GM12891 (cell line): Measurements from ENCODE around the gene PALD1.

Source experiments
- POLR2AphosphoS5 ChIP-seq: IDR thresholded peaks from 2 replicates; pipeline ENCODE4 v1.6.1; 2011; ENCODE audit warnings: low read depth, low read length, control low read depth
- POU2F2 ChIP-seq: IDR thresholded peaks from 2 replicates; pipeline ENCODE4 v1.6.1; 2011; ENCODE audit warnings: low read depth, mild to moderate bottlenecking, control low read depth, low read length, moderate library complexity

DNA sequence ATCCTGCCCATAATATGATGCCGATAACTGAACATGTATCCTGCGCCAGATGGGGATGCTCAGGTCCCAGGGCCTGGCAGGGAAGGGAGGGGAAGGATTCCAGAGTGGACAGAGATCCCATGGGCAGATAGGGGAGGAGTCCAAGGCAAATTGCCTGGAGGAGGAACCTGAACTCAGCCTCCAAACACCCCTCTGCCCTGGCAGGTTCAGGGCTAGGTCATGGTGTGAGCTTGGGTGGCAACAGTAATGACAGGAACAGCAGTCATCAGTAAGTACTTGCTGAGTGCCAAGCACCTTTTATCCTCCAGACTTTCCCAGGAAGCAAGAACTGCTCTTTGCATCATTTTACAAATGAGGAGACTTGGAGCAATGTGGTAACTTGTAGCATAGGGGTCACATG is 3.8 kb upstream of the PALD1 start:
- TF ChIP-seq POU2F2, result no peak
- TF ChIP-seq POLR2AphosphoS5, result no peak
